Endothelial cell of umbilical vein (primary cell): ENCODE results near the gene ELP4. TPM values are rescaled to one million over a fixed set of nuclear protein-coding genes. Genes with fewer than 3 reads are reported as not detected.
A peak's percentile ranks its signal among the peaks of the same experiment; 100 is the strongest.

Experiments used
- Bru-seq: library from RNA; stranded (reverse); fragments of 400-500 nt; gene quantifications from one replicate; lab custom pipeline; 2021; lab: Mats Ljungman, UMichigan
- BruChase-seq, 2 experiments: library from RNA; stranded (reverse); fragments of 400-500 nt; gene quantifications; one replicate each; lab custom pipeline; 2021; lab: Mats Ljungman, UMichigan
- BruUV-seq: library from RNA; stranded (reverse); fragments of 400-500 nt; replicated peaks from 2 replicates; lab custom pipeline; 2021; lab: Mats Ljungman, UMichigan
- CTCF ChIA-PET: fragments of 300-600, 350-600 bp; sonication (Branson Sonifier 250); formaldehyde crosslinking; loops from one replicate; lab custom pipeline; 2021; ENCODE audit warnings: antibody characterized with exemption, inconsistent platforms; lab: Charles Lee
- POLR2A ChIA-PET: fragments of 300-600, 350-600 bp; sonication (Branson Sonifier 250); formaldehyde crosslinking; loops from one replicate; lab custom pipeline; 2021; ENCODE audit warnings: antibody characterized with exemption, inconsistent platforms; lab: Charles Lee
- DNase-seq: peaks from one replicate; pipeline ENCODE4 v3.0.0-alpha.2; 2011; ENCODE audit warnings: low read depth, low spot score
- FAIRE-seq: peaks from 2 replicates; lab custom pipeline; 2011; peaks lifted over from hg19 to GRCh38; lab: Jason Lieb, UNC
- H2AFZ ChIP-seq: 2 replicates; pipeline ENCODE4 v1.6.0; 2012; ENCODE audit warnings: low read depth, low read length, control low read depth, inconsistent platforms
- H3K27ac ChIP-seq: 2 replicates; pipeline ENCODE4 v1.5.1; 2011; ENCODE audit warnings: low read depth, mild to moderate bottlenecking, control low read depth, low read length, moderate library complexity; ENCODE audit not compliant: insufficient read depth
- H3K27me3 ChIP-seq, 2 experiments: 2 replicates each; pipeline versions ENCODE4 v1.6.0 to v1.6.1; 2011; ENCODE audit warnings: low read length in 2 of 2, mixed read lengths in 1 of 2; ENCODE audit not compliant: control insufficient read depth in 2 of 2, insufficient read depth in 2 of 2
- H3K36me3 ChIP-seq, 2 experiments: 2 replicates in 1 of 2; 3 replicates in 1 of 2; pipeline ENCODE4 v1.5.1; 2011; ENCODE audit warnings: low read length in 2 of 2, mild to moderate bottlenecking in 1 of 2, moderate library complexity in 1 of 2; ENCODE audit not compliant: control insufficient read depth in 2 of 2, insufficient read depth in 2 of 2; ENCODE audit errors: extremely low read depth in 1 of 2
- H3K4me1 ChIP-seq: 3 replicates; pipeline ENCODE4 v1.5.1; 2011; ENCODE audit warnings: mild to moderate bottlenecking, low read length; ENCODE audit not compliant: control insufficient read depth, insufficient read depth; ENCODE audit errors: extremely low read depth
- H3K4me2 ChIP-seq: 2 replicates; pipeline ENCODE4 v1.6.1; 2011; ENCODE audit warnings: low read length, control low read depth, mixed read lengths; ENCODE audit not compliant: insufficient read depth
- H3K4me3 ChIP-seq, 3 experiments: fragments of 200-600 bp in 1 of 3; sonication (generic), shearing (Covaris generic) in 1 of 3; replicated peaks in 1 of 3; 2 replicates each; pipeline ENCODE4 v1.5.1; 2011 to 2016; ENCODE audit warnings: control low read depth in 3 of 3, low read length in 3 of 3, mild to moderate bottlenecking in 2 of 3, inconsistent platforms in 1 of 3, low read depth in 1 of 3, moderate library complexity in 1 of 3; ENCODE audit not compliant: insufficient read depth in 1 of 3
- H3K79me2 ChIP-seq: 2 replicates; pipeline ENCODE4 v1.6.0; 2012; ENCODE audit warnings: low read length, inconsistent platforms; ENCODE audit not compliant: control insufficient read depth, insufficient read depth
- H3K9ac ChIP-seq: replicated peaks from 2 replicates; pipeline ENCODE3; 2011; ENCODE audit warnings: low read length, control low read depth; ENCODE audit not compliant: insufficient read depth; ENCODE audit errors: extremely low read depth
- H3K9me1 ChIP-seq: replicated peaks from 3 replicates; pipeline ENCODE4 v1.6.0; 2011; ENCODE audit warnings: mild to moderate bottlenecking, low read length; ENCODE audit not compliant: control insufficient read depth, insufficient read depth; ENCODE audit errors: extremely low read depth
- H3K9me3 ChIP-seq: replicated peaks from 2 replicates; pipeline ENCODE4 v1.5.1; 2012; ENCODE audit warnings: low read length, inconsistent platforms; ENCODE audit not compliant: control insufficient read depth, insufficient read depth
- H4K20me1 ChIP-seq: replicated peaks from 2 replicates; pipeline ENCODE3; 2011; ENCODE audit warnings: mild to moderate bottlenecking, low read length; ENCODE audit not compliant: control insufficient read depth, insufficient read depth; ENCODE audit errors: extremely low read depth
- MYC ChIP-seq: IDR thresholded peaks from one replicate; pipeline ENCODE4 v1.6.1; 2011; ENCODE audit warnings: mild to moderate bottlenecking, low read depth, low read length
- POLR2A ChIP-seq: IDR thresholded peaks from 2 replicates; pipeline ENCODE4 v1.6.1; 2012; ENCODE audit warnings: low read depth, mild to moderate bottlenecking, control low read depth, low read length
- POLR2AphosphoS5 ChIP-seq: IDR thresholded peaks from 2 replicates; pipeline ENCODE4 v1.6.1; 2012; ENCODE audit warnings: low read depth, mild to moderate bottlenecking, control low read depth, low read length, moderate library complexity; ENCODE audit not compliant: insufficient read depth
- dilution Hi-C: fragments of 300-500 bp; cut with MboI; formaldehyde crosslinking; loops from one replicate; pipeline ENCODE4 v1.15.0; 2019; ENCODE audit warnings: low sequenced_read_pairs; ENCODE audit not compliant: extremely low pct_ligation_motif_present
- intact Hi-C: fragments of 100-400 bp; cut with micrococcal nuclease; formaldehyde crosslinking; loops from one replicate; pipeline ENCODE4 v1.10.0; 2022
- long read RNA-seq: library from polyadenylated mRNA; stranded (forward); transcript quantifications from one replicate; pipeline ENCODE4 v2.0.0, GENCODE V29; 2021
- polyA minus RNA-seq, 3 experiments: library from RNA; depleted of rRNA, polyadenylated mRNA; stranded (reverse); fragments of >200 nt; gene quantifications; 1 replicate in 1 of 3; 2 replicates in 2 of 3; pipeline ENCODE4 v1.2.3, GENCODE V29; 2011
- polyA plus RNA-seq, 4 experiments: library from polyadenylated mRNA; depleted of rRNA in 3 of 4; stranded (reverse) in 3 of 4; unstranded in 1 of 4; fragments of >200 nt; gene quantifications; 2 replicates each; pipeline versions ENCODE4 v1.2.1 to v1.2.3, GENCODE V29; 2011 to 2012; ENCODE audit warnings: missing spikeins in 1 of 4
- total RNA-seq: library from RNA; stranded (reverse); gene quantifications from 2 replicates; pipeline ENCODE4 v1.2.3, GENCODE V29; 2021

The ELP4 gene, protein sequence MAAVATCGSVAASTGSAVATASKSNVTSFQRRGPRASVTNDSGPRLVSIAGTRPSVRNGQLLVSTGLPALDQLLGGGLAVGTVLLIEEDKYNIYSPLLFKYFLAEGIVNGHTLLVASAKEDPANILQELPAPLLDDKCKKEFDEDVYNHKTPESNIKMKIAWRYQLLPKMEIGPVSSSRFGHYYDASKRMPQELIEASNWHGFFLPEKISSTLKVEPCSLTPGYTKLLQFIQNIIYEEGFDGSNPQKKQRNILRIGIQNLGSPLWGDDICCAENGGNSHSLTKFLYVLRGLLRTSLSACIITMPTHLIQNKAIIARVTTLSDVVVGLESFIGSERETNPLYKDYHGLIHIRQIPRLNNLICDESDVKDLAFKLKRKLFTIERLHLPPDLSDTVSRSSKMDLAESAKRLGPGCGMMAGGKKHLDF
- total RNA-seq (14.1 and 16.3 TPM in 2 replicates), polyA plus RNA-seq (8.1 and 11.6 TPM in 2 replicates), polyA minus RNA-seq (19.1 and 20.0 TPM in 2 replicates), Bru-seq, nascent RNA (percentile 64 among the genes with signal in this experiment), BruChase-seq, experiment 1, labeled RNA remaining after a 6-hour chase (percentile 48 among the genes with signal in this experiment), BruChase-seq, experiment 2, labeled RNA remaining after a 2-hour chase (percentile 49 among the genes with signal in this experiment)
- polyA plus RNA-seq (2011; cell fraction: cytosol; rRNA removed): 11.7 and 12.4 TPM in 2 replicates
- 11.7 and 12.4 TPM in 2 replicates for polyA plus RNA-seq (2011; cell fraction: nucleus; rRNA removed)
- polyA plus RNA-seq (2012): 11.4 and 12.6 TPM in 2 replicates
- 17.5 TPM for polyA minus RNA-seq (2011; cell fraction: cytosol; rRNA and poly(A)+ RNA removed)
- polyA minus RNA-seq (2011; cell fraction: nucleus; rRNA and poly(A)+ RNA removed): 74.4 and 96.0 TPM in 2 replicates
- long read RNA-seq, full-length matches to known transcripts: 36 of 41 reads
- long read RNA-seq, partial matches to known transcripts: 1 of 41 reads
- long read RNA-seq, other reads (novel, unspliced or antisense): 4 of 41 reads

DNA sequence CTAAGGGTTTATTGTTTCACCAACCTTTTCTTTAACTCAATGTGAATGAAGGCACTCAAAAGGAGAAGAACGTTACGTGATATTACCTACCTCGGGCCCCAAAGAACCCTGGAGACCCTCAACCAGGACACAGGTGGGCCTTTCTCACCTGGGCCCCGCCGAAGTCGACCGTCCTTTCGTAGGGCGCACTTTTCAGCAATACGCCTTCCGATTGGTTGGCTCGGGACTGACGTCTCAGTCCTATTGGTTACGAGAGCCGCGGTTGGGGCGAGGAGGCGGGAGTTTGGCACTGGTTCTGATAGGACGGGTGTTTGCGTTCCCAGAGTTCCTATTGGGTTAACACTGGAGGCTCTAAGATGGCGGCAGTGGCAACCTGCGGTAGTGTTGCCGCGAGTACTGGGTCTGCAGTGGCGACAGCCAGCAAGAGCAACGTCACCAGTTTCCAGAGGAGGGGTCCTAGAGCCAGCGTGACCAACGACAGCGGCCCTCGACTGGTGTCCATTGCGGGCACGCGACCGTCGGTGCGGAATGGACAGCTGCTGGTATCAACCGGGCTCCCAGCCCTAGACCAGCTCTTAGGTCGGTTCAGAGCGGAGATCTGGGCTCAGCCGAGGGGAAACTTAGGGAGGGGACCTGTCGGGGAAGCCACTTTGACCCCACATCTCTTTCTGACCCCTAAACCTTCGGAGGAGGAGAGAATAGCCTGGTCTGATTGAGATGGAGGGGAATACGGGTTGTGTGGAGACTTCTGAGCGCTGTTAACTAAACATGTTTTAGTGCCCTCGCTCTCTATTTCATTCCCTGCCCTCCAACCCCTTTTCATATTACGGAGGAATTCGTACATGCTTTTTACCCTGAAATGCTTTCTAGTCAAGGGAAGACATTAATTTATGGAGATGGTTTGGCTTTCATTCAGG, at the start of gene ELP4, which contains the start of gene IMMP1L:
Gene ELP4 (plus strand): TSS at position 339 of the 917 bp plus-strand sequence. CDS start 18 bp downstream, at position 357.
Gene IMMP1L (minus strand): TSS at position 194 of the 917 bp plus-strand sequence. CDS start 46,346 bp downstream, outside the sequence.
- intact Hi-C loops: loop anchor here (5.0 kb wide), 2 partner anchors 293 to 578 kb away; no protein-coding TSS in a partner anchor
- H3K4me1 ChIP-seq: peaks cover 11% of the 10 kb centered on the region
- H3K9me3 ChIP-seq: no peaks in the 10 kb centered on the region
- H3K4me2 ChIP-seq: peak within 1 kb of the TSS; percentile 98
- peak; percentile 49 for TF ChIP-seq POLR2AphosphoS5
- TF ChIP-seq MYC: no peak
- TF ChIP-seq POLR2A: peak; percentile 88
- dilution Hi-C loops: no loop called here
- POLR2A ChIA-PET: no interaction called here
- CTCF ChIA-PET: interaction anchor here (0.9 to 1.4 kb wide), 4 partner anchors 49 to 449 kb away, joined by 3 read pairs; no protein-coding TSS in a partner anchor
- H3K79me2 ChIP-seq: peaks cover 30% of the 10 kb centered on the region
- peak within 1 kb of the TSS; percentile 16 for H3K27ac ChIP-seq
- FAIRE-seq: peak; percentile 90
- BruUV-seq: TSS peak; percentile 58
- H3K4me3 ChIP-seq: peak within 1 kb of the TSS; percentile 31 to 99 (median 98)
- H2AFZ ChIP-seq: peak within 1 kb of the TSS; percentile 88
- peak within 1 kb of the TSS; percentile 71 for H3K9ac ChIP-seq
- H3K36me3 ChIP-seq: no peaks in the 10 kb centered on the region
- H4K20me1 ChIP-seq: no peaks in the 10 kb centered on the region
- no peaks in the 10 kb centered on the region for H3K27me3 ChIP-seq
- peak; percentile 99 for DNase-seq
- no peaks in the 10 kb centered on the region for H3K9me1 ChIP-seq
